GM18868 (cell line): Measurements from ENCODE around the gene DPH6.
"Not testable (repeated sequence)": the region's sequence is repeated elsewhere in the genome, so short reads cannot be mapped to it uniquely, and the experiment has no call there.

Experiments
- ATAC-seq: cut with Tn5 transposase; IDR thresholded peaks from one replicate; pipeline ENCODE4 v1.9.1; 2021; ENCODE audit warnings: mild to moderate bottlenecking, moderate library complexity; ENCODE audit not compliant: unreplicated experiment

The DPH6 gene

DNA sequence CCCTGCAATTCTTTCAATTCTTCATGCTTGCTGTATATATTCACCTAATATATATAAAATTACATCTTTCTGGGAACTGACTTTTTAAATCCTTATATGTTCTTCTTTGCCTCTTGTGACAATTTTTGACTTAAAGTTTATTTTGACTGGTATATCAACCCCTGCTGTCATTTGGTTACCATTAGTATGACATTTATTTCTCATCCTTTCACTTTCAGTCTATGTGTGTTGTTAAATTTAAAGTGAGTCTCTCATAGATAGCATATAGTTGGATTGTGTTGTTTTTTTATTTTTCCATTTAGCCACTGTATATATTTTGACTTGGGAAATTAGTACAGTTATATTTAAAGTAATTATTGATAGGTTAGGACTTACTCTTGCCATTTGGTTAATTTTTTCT is 194.9 kb downstream of the DPH6 start:
- no peak for ATAC-seq

DNA sequence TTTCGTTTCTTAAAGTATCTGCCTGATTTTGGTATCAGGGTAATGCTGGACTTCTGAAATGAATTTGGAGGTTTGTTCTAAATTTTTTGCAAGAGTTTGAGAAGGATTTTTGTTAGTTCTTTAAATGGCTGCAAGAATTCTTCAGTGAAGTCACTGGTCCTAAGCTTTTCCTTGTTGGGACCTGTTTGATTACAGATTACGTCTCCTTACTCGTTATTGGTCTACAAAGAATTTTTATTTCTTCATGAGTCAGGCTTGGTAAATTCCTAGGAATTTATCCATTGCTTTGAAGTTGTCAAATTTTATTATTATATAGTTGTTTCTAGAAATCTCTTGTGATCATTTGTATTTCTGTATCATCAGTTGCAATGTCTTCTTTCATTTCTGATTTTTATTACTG is 196.0 kb downstream of the DPH6 start:
- ATAC-seq = no peak

DNA sequence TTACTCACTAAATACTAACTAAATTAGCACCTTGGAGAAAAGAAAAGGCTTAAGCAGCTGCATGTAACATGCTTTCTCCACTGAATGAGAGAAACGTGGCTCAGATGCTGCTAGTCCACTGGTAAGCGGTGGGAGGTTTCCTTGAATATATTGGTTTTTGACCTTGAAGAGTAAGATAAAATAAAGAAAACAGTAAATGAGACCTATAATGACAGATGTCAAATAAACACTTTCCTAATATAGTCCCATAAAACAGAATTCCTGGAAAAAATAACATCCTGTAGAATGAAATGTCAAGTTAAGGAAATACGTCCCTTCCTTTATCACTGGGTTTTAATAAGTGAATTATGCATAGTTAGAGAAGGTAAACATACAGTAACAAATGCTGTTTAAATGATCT is 215.0 kb downstream of the DPH6 start:
- no peak for ATAC-seq

DNA sequence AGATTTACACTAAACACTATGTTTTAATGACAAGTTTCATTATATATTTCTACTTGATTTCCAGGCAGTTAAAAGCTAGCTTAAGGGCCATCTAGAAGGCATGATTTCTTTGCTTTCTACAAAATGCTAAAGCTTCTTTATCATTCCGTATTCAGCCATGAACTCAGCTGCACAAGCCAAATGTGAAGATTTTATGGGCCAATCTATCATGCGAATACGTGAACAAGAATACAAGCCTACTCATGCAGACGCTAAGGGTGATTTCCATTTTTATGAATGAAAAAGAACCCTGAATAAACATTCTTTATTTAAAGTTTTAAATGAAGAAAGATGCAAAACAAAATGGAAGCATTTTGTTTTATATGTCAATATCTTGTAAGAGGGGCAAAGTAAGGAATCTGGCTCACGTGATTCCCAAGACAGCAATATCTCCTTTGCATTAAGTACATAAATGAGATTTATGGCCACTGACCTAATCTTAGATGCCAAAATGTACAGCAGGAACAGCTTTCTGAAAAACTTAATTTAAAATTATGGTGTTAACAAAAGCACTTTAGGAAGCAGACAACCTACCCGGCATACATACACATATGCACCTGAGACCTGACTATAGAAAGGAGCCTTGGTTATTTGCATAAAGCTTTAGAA is 215.8 kb downstream of the DPH6 start:
- ATAC-seq = no peak

DNA sequence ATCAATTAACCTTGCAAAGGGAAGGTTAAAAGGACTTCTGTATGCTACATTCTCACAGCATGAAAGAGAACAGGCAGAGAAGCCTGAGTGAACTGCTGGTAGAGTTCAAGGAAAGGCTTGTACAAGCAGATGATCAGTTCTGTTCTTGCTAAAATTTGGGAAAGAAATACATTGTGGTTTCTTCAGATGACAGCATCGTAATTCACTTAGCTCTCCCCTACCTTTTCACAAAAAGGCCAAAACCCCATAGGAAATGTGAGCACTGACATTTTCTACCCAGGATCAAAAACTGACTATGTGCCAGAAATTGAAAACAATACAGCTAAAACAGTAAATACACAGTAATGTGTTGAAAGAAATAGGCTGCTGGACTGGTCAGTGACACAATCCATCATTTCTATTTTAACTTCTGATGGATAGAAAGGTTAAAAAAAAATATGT is 216.4 kb downstream of the DPH6 start:
- ATAC-seq = no peak

DNA sequence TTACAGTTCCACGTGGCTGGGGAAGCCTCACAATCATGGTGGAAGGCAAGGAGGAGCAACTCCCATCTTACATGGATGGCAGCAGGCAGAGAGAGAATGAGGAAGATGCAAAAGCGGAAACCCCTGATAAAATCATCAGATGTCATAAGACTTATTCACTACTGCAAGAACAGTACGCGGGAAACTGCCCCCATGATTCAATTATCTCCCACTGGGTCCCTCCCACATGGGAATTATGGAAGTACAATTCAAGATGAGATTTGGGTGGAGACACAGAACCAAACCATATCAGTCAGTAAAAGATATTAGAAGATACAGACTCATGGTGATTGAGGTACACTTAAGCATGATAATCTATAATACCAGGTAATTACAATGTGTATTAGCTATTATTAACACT is 217.1 kb downstream of the DPH6 start:
- ATAC-seq = not testable (repeated sequence)

DNA sequence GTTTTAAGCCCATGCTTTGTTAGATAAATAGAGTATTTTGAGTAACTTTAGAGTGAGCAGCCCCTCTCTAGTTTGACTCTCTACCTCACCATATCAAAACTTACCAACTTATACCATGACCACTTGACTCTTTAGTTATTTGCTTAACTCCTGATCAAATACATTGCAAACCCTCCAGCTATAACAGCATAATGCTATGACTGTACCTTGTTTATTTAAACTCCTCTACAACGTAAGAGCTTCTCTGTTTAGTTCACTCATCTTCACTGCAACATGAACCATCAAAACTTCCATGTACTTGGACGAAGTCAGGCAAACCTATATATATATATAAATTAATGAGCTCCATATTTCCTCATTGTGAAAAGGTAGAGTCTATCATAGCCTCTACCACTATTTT is 218.2 kb downstream of the DPH6 start:
- ATAC-seq = no peak

DNA sequence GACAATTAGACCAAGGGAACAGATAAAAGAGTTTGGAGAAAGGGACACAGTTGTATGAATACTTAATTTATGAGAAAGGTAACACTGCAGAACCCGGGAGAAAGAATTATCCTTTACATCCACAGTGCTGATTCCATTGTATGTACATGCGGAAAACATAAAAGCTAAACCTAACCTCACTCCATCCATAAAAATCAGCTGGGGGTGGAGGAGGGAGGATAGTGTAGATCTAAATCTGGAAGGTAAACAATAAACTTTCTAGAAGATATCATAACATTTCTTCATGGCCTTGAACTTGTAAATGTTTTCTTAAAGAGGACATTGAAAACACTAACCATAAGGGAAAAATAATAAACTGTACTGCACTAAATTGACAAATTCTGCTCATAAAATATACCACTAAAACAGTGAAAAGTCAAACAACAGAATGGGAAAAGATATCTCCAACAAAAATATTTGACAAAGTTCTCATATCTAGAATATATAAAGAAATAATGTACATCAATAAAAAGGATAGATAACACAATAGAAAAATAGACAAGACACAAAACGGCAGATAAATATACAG is 220.5 kb downstream of the DPH6 start:
- ATAC-seq = no peak

DNA sequence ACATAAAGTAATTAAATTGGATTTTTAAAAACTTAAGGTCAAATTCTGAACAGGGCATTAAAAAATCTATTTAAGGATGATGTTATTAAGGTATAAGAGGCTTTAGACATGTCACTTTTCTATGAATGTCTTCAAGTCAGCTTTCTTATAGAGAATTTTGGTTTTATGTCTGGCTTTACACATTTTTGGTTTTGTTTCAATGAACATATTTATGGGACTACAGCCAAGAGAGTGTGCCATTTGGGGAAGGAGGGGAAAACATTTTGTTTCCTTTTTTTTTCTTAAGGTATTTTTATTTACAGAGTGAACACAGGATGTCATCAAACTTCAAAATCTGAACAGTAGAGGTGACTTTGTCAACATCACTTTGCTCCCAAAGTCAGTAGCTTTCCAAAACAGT is 222.8 kb downstream of the DPH6 start:
- no peak for ATAC-seq

DNA sequence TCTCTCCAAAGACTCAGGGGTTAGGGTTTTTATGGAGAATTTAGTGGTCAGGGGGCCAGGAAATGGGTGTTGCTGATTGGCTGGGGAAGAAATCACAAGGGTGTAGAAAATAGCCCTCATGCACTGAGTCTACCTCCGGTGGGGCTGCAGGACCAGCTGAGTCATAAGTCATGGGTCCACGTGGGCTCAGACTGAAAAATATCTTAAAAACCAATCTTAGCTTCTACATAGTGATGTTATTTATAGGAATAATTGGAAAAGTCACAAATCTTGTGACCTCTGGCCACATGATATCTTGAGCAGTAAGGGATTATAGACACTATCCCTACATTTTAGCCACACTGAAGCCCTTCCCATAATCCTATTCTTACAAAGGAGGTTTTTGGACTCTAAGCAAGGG is 224.0 kb downstream of the DPH6 start:
- no peak for ATAC-seq

DNA sequence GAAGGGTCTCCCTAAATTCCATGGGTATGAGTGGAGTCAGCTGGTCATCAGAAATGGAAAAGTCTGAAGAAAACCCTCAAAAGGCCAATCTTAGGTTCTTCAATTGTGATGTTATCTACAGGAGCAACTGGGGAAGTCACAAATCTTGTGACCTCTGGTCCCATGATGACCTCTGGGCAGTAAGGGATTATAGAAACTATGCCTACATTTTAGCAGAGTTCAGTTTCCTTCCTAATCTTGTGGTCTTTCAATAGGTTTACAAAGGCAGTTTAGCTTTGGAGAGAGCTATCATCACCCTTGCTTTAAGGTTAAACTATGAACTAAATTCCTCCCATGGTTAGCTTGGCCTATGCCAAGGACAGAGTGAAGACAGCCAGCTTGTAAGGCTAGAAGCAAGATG is 225.1 kb downstream of the DPH6 start:
- ATAC-seq = no peak
